GM10248 (cell line): ENCODE measurements around the gene EIF4G3.

Source experiments
- CTCF ChIA-PET: fragments of 300-600 bp; sonication (Branson Sonifier 250); formaldehyde crosslinking; extraction: SDS; loops from one replicate; lab custom pipeline; 2021; ENCODE audit warnings: antibody characterized with exemption; lab: Yijun Ruan, JAX
- POLR2A ChIA-PET: fragments of 350-650 bp; sonication (Branson Sonifier 250); formaldehyde crosslinking; extraction: SDS; loops from one replicate; lab custom pipeline; 2020; ENCODE audit warnings: antibody characterized with exemption; lab: Yijun Ruan, JAX
- DNase-seq: peaks from one replicate; pipeline ENCODE4 v3.0.0; 2012; ENCODE audit errors: extremely low spot score
- CTCF ChIP-seq: IDR thresholded peaks from 2 replicates; pipeline ENCODE4 v1.5.1; 2012; ENCODE audit warnings: mild to moderate bottlenecking, low read depth; ENCODE audit errors: extremely low read depth, missing control alignments, control extremely low read depth

The EIF4G3 gene

DNA sequence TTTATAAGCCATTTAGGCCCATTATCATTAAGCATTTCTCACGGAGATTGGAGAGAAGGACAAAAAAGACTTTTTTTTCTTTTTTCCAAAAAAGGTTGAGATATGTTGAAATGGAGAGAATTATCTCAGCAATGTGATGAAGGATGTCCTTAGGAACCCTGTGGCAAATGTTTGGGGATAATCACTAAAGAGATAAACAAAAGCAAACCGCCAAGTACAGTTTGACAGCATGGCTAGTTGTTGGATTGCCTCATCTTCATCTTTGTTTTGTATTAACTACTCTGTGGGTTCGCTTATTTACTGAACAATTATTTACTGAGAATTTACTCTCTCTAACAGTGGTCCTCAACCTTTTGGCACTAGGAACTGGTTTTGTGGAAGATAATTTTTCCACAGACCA is 292.2 kb downstream of the EIF4G3 start:
- DNase-seq, result no peak
- CTCF ChIA-PET, result no interaction called here
- POLR2A ChIA-PET, result no interaction called here
- TF ChIP-seq CTCF, result no peak

- ChIA-PET CTCF (no interaction called here), POLR2A (no interaction called here)
- no peak for DNase-seq
- no peak for TF ChIP-seq CTCF
Observed at GRCh38 chr1:20883766-20884165, 292.9 kb downstream of the EIF4G3 start.

- TF ChIP-seq CTCF, result no peak
- ChIA-PET POLR2A (no interaction called here), CTCF (no interaction called here)
- no peak for DNase-seq
Observed at GRCh38 chr1:20882837-20883236, 293.9 kb downstream of the EIF4G3 start.

GRCh38 chr1:20878799-20879198 is 297.9 kb downstream of the EIF4G3 start:
- ChIA-PET POLR2A (no interaction called here), CTCF (no interaction called here)
- DNase-seq, result no peak
- TF ChIP-seq CTCF, result no peak

GRCh38 chr1:20875198-20875973 is 301.3 kb downstream of the EIF4G3 start:
- no peak for DNase-seq
- CTCF ChIA-PET, result interaction anchor here (1.2 to 1.6 kb wide), 2 partner anchors 8 to 27 kb away, joined by 3 to 4 read pairs; no protein-coding TSS in a partner anchor
- POLR2A ChIA-PET, result no interaction called here
- no peak for TF ChIP-seq CTCF

DNA sequence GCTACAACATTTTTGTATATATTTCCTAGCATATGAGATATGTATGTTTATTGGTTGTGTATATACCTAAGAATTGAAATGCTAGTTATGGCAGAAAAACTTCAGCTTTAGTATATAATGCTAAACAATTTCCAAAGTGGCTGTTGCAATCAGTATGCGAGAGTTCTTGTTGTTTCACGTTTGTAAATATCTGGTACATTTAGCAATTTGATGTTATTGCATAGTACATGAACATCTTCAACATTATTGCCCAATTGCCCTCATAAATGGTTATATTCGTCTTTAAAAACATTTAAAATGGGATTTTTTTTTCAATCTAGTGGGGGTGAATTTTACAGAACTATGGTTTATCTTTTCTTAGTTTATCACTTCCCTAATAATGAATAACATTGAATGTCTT is 303.4 kb downstream of the EIF4G3 start:
- ChIA-PET CTCF (no interaction called here), POLR2A (no interaction called here)
- no peak for TF ChIP-seq CTCF
- DNase-seq, result no peak
